Mammary epithelial cell (primary cell): ENCODE data around the gene PGM5.

Experiments used
- EZH2 ChIP-seq: IDR thresholded peaks from 2 replicates; pipeline ENCODE4 v1.6.1; 2012; ENCODE audit warnings: low read length, inconsistent platforms, borderline replicate concordance
- TF ChIP-seq, protein P1 (sequence below), 2 donors: IDR thresholded peaks in 1 of 2; conservative IDR thresholded peaks in 1 of 2; 2 replicates each; pipeline ENCODE4 v1.5.1; 2011 to 2012; ENCODE audit warnings: inconsistent platforms in 2 of 2, low read length in 2 of 2, mild to moderate bottlenecking in 2 of 2, control low read depth in 1 of 2, low read depth in 1 of 2; ENCODE audit not compliant: insufficient read depth in 1 of 2; ENCODE audit errors: extremely low read depth in 1 of 2

DNA sequence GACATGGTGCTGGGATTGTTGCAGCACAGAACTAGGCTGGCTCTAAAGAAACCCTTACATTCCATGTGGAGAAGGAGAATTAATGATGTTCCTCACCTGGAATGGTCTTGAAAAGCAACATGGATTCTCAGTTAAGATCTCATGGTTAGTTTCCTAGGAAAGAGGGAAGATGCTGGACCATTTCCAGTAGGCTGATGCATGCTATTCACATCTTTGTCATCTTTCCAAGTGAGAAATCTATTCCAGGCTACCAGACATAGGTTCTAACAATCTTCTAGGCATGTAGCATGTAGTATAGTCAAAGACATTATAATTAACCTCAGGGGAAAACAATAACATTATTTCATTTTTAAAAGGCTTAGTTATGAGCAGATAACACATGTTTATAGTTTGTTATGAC, 139.9 kb downstream of the PGM5 start:
- TF ChIP-seq, protein P1, sequence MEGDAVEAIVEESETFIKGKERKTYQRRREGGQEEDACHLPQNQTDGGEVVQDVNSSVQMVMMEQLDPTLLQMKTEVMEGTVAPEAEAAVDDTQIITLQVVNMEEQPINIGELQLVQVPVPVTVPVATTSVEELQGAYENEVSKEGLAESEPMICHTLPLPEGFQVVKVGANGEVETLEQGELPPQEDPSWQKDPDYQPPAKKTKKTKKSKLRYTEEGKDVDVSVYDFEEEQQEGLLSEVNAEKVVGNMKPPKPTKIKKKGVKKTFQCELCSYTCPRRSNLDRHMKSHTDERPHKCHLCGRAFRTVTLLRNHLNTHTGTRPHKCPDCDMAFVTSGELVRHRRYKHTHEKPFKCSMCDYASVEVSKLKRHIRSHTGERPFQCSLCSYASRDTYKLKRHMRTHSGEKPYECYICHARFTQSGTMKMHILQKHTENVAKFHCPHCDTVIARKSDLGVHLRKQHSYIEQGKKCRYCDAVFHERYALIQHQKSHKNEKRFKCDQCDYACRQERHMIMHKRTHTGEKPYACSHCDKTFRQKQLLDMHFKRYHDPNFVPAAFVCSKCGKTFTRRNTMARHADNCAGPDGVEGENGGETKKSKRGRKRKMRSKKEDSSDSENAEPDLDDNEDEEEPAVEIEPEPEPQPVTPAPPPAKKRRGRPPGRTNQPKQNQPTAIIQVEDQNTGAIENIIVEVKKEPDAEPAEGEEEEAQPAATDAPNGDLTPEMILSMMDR (conservative IDR thresholded peaks at IDR 0.05 in 1 of 2, IDR thresholded peaks at IDR 0.05 in 1 of 2; ENCODE audit: extremely low read depth in 1 of 2, insufficient read depth in 1 of 2, low read depth in 1 of 2, low read length in 2 of 2), result no peak
- no peak for TF ChIP-seq EZH2
